Mesendoderm (in vitro differentiated cells): Measurements from ENCODE around the gene OTUB1.

Experiments used
- DNase-seq: peaks from one replicate; pipeline ENCODE4 v3.0.0; 2013
- H2AK5ac ChIP-seq: 2 replicates; pipeline ENCODE4 v1.6.1; 2013; ENCODE audit warnings: low read length, inconsistent platforms
- H2BK120ac ChIP-seq: 2 replicates; pipeline ENCODE4 v1.6.1; 2013; ENCODE audit warnings: low read depth, mild to moderate bottlenecking, low read length, moderate library complexity, mixed read lengths
- H2BK15ac ChIP-seq: replicated peaks from 2 replicates; pipeline ENCODE4 v1.6.1; 2013; ENCODE audit warnings: low read depth, mild to moderate bottlenecking, moderate library complexity
- H2BK5ac ChIP-seq: 2 replicates; pipeline ENCODE4 v1.6.1; 2013; ENCODE audit warnings: low read length, inconsistent platforms
- H3K18ac ChIP-seq: 2 replicates; pipeline ENCODE4 v1.6.1; 2013; ENCODE audit warnings: mild to moderate bottlenecking, low read length, mixed read lengths
- H3K23ac ChIP-seq: one replicate; pipeline ENCODE4 v1.6.1; 2013; ENCODE audit warnings: low read length
- H3K27ac ChIP-seq: 2 replicates; pipeline ENCODE4 v1.5.1; 2013; ENCODE audit warnings: low read depth, mild to moderate bottlenecking, inconsistent platforms, low read length, moderate library complexity
- H3K27me3 ChIP-seq: 2 replicates; pipeline ENCODE4 v1.6.1; 2013; ENCODE audit warnings: low read length, control low read depth, mild to moderate bottlenecking, inconsistent platforms; ENCODE audit not compliant: insufficient read depth, poor library complexity
- H3K36me3 ChIP-seq: 2 replicates; pipeline ENCODE4 v1.6.1; 2013; ENCODE audit warnings: low read length, inconsistent platforms; ENCODE audit not compliant: control insufficient read depth, insufficient read depth
- H3K4ac ChIP-seq: one replicate; pipeline ENCODE4 v1.6.1; 2013; ENCODE audit warnings: low read depth, mild to moderate bottlenecking, low read length, moderate library complexity
- H3K4me1 ChIP-seq: 2 replicates; pipeline ENCODE4 v1.6.1; 2013; ENCODE audit warnings: low read depth, low read length, inconsistent platforms; ENCODE audit not compliant: control insufficient read depth
- H3K4me2 ChIP-seq: 2 replicates; pipeline ENCODE4 v1.6.1; 2013; ENCODE audit warnings: low read length
- H3K4me3 ChIP-seq: 2 replicates; pipeline ENCODE4 v1.5.1; 2013; ENCODE audit warnings: mild to moderate bottlenecking, low read length
- H3K56ac ChIP-seq: one replicate; pipeline ENCODE4 v1.6.1; 2013; ENCODE audit warnings: low read length
- H3K79me1 ChIP-seq: 2 replicates; pipeline ENCODE4 v1.6.1; 2013; ENCODE audit warnings: low read length, inconsistent platforms
- H3K79me2 ChIP-seq: 2 replicates; pipeline ENCODE4 v1.6.1; 2013; ENCODE audit warnings: mild to moderate bottlenecking, low read length; ENCODE audit not compliant: control insufficient read depth, insufficient read depth
- H3K9ac ChIP-seq: 2 replicates; pipeline ENCODE4 v1.6.1; 2013; ENCODE audit warnings: low read length, inconsistent platforms
- H4K5ac ChIP-seq: one replicate; pipeline ENCODE4 v1.6.1; 2013; ENCODE audit warnings: low read length
- H4K8ac ChIP-seq: one replicate; pipeline ENCODE4 v1.6.1; 2013; ENCODE audit warnings: low read depth, mild to moderate bottlenecking, control low read depth, low read length, moderate library complexity
- WGBS: extraction: QIAGEN DNeasy Blood & Tissue Kit; methylation state at CpG from one replicate; pipeline ENCODE4 v1.1.7; 2013; ENCODE audit warnings: low lambda C conversion rate, missing lambda C conversion rate; ENCODE audit not compliant: insufficient coverage; ENCODE audit errors: extremely low coverage; 5-methylcytosine and 5-hydroxymethylcytosine counted together

The OTUB1 gene

DNA sequence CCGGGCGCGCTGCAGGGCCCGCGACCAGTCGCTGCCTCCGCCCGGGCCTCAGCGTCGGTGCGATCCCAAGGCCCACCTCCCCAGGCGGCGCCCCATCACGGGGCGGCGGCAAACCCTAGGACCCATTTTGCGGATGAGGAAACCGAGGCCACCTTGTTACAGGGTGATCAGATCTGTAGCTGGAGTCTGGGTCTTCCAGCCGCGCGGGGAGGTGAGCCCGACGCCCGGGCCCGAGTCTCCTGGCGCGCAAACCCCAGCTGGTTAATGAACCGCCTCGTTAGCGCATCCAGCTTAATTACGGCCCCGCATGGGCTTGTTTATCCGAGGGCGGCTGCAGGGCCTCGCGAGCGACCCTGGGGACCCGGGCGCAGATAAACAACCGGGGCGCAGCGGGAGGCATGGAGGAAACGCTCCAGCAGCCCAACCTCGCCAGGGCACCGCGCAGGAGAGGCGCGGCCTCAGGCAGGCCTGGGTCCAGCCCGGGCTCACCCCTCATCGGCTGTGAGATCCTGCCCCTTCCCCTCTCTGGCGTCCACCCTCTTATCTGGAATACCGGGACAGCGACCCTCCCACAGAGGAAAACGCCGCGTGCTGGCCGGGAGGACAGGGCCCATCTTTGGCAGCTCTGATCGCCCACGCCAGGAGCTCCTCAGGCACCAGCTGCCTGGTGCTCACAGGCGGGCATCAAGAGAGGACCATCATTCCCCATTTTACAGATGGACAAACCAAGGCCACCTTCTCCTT lies 14.7 kb downstream of the OTUB1 start:
- Histone ChIP-seq H3K4ac (no peak overlapping the region), H4K8ac (no peak overlapping the region), H2BK120ac (no peak overlapping the region), H3K27ac (no peak overlapping the region), H3K4me2 (peak overlapping the region; percentile 40), H4K5ac (no peak overlapping the region), H3K23ac (no peak overlapping the region), H3K79me2 (no peaks in the 10 kb centered on the region), H2AK5ac (no peak overlapping the region), H3K18ac (no peak overlapping the region), H3K4me1 (peaks cover 2% of the 10 kb centered on the region), H3K9ac (no peak overlapping the region), H2BK5ac (no peak overlapping the region), H2BK15ac (no peak overlapping the region), H3K4me3 (no peak overlapping the region), H3K36me3 (peaks cover 8% of the 10 kb centered on the region), H3K56ac (peak overlapping the region; percentile 64), H3K27me3 (peaks cover 1% of the 10 kb centered on the region), H3K79me1 (no peaks in the 10 kb centered on the region)
- no CpG with 5 or more reads among the region's 60 CpGs for WGBS
- no peak for DNase-seq

DNA sequence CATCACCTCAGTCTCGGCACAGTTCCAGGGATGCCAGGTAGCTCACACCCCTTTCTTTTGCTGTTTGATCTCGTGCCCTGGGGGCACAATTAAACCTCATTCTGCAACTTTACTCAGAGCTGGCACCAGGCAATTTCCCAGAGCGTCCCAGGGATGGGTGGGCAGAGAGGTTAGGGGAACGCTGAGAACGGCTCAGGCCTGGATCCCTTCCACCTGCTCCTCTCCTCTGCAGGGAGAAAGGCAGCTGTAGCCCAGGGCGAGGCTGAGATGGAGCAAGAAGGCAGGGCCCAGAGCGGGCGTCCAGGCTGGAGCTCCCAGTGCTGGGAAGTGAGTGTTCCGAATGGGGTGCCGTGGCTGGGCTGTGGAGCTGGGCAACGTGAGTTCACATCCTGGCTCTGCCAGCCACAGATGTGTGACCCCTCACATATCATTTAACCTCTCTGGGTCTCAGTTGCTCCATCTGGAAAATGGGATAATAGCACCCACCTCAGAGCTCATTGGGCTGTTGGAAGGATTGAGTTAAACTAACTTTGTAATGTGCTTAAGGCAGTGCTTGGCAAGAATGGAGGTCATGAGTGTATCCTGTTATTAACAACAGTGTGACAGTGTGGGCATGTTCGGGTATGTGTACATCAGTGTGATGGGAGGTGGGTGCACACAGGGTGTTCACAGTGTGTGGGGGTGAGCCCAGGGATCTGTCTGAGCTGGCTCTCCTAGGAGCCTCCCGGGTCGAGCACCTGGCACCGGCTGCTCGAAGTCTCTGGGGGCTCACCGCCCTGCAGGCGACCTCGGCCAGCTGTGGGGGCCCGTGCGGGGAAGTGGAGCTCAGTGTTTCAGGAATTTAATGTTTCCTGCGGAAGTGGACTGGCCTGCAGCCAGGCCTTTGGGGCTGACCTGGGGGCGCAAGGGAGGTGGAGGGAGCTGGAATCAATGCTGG lies 15.5 kb downstream of the OTUB1 start:
- Histone ChIP-seq H3K27me3 (peaks cover 9% of the 10 kb centered on the region), H2BK120ac (no peak overlapping the region), H3K23ac (no peak overlapping the region), H4K8ac (no peak overlapping the region), H3K4me2 (no peak overlapping the region), H3K36me3 (peaks cover 6% of the 10 kb centered on the region), H3K4ac (no peak overlapping the region), H3K27ac (no peak overlapping the region), H3K56ac (no peak overlapping the region), H2BK15ac (no peak overlapping the region), H3K9ac (no peak overlapping the region), H2BK5ac (no peak overlapping the region), H4K5ac (no peak overlapping the region), H3K4me3 (no peak overlapping the region), H3K18ac (no peak overlapping the region), H3K79me1 (no peaks in the 10 kb centered on the region), H3K79me2 (no peaks in the 10 kb centered on the region), H2AK5ac (no peak overlapping the region), H3K4me1 (peaks cover 2% of the 10 kb centered on the region)
- no peak for DNase-seq
- WGBS = no CpG with 5 or more reads among the region's 23 CpGs

DNA sequence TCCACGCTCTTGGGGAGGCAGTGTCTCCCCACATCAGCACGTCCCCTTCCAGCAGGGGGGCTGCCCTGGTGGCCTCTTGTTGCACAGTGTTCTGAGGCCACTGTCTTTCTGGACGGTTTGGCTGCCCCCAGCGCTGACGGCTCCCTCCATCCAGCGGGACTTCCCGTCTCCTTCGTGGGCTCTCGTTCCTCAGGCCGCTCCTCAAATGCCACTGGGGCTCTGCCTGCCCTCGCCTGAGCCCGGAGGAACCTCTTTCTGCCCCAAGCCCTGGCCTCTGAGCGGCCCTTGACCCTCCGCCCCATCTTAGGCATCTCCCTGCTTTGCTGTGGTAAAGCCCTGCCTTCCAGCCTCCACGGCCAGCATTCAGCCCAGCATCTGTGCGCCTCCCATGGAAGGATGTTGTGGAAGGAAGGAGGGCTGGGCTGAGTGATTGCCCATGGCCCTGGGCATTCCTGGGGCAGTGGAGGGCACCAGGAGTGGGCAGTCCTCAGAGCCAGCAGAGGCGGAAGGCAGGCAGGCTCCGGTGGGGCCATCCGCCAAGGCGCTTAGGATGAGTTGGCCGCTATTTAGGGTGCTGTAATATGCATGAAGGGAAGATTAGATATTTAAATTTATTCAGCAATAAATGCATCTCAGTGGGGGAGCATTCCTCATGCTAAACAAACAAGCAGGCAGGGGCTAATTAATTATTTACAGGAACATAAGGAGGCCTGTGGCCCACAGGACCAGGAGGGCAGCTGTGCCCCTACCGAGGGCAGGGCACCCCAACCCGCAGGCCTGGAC lies 17.8 kb downstream of the OTUB1 start:
- Histone ChIP-seq H3K79me2 (no peaks in the 10 kb centered on the region), H3K36me3 (no peaks in the 10 kb centered on the region), H4K8ac (no peak overlapping the region), H3K27me3 (peaks cover 15% of the 10 kb centered on the region), H3K4me2 (no peak overlapping the region), H2BK5ac (no peak overlapping the region), H3K56ac (no peak overlapping the region), H3K27ac (no peak overlapping the region), H4K5ac (no peak overlapping the region), H3K9ac (no peak overlapping the region), H3K79me1 (no peaks in the 10 kb centered on the region), H3K23ac (no peak overlapping the region), H3K4me1 (no peaks in the 10 kb centered on the region), H3K4me3 (no peak overlapping the region), H2BK120ac (no peak overlapping the region), H3K4ac (no peak overlapping the region), H3K18ac (no peak overlapping the region), H2AK5ac (no peak overlapping the region), H2BK15ac (no peak overlapping the region)
- DNase-seq = no peak
- WGBS = no CpG with 5 or more reads among the region's 23 CpGs

DNA sequence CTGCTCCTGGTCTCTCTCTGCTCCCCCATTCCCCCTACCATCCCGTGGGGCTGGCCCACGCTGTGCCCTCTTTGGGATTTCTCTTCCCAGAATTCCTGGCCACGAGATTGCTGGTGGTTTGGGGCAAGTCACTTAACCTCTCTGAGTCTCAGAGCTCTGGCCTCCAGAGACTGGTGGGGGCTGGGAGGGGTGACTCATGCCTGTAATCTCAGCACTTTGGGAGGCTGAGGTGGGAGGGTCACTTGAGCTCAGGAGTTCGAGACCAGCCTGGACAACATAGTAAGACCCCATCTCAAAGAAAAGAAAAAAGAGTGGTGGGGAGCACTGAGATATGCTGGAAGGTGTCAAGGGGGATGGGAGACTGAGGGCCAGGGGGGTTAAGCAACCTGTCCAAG lies 18.3 kb downstream of the OTUB1 start:
- Histone ChIP-seq H3K79me2 (no peaks in the 10 kb centered on the region), H3K27me3 (peaks cover 15% of the 10 kb centered on the region), H4K8ac (no peak overlapping the region), H3K79me1 (no peaks in the 10 kb centered on the region), H3K23ac (no peak overlapping the region), H3K9ac (no peak overlapping the region), H3K4me3 (no peak overlapping the region), H3K18ac (no peak overlapping the region), H4K5ac (no peak overlapping the region), H3K4me1 (no peaks in the 10 kb centered on the region), H3K4me2 (no peak overlapping the region), H2BK120ac (no peak overlapping the region), H2BK5ac (no peak overlapping the region), H3K56ac (no peak overlapping the region), H2AK5ac (no peak overlapping the region), H3K27ac (no peak overlapping the region), H3K36me3 (no peaks in the 10 kb centered on the region), H3K4ac (no peak overlapping the region), H2BK15ac (no peak overlapping the region)
- WGBS = no CpG with 5 or more reads among the region's 4 CpGs
- no peak for DNase-seq

DNA sequence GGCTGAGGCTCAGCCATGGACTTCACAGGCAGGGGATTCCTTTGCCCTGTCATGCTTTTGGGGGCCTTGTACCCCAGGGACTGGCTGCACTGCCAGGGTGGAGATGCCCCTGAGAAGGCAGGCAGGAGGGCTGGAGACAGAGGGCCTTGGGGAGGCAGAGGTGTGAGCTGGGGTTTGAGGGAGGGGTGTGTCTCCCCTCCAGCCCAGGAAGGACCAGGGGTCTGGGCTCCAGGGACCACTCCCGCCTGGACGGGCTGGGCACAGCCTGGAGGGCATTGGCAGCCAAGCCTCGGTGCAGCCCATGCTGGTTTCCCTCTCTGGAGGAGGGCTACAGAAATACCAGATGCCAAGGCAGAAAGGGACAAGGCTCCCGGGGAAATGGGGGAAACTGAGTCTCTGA lies 19.5 kb downstream of the OTUB1 start:
- H3K56ac ChIP-seq = no peak overlapping the region
- H4K5ac ChIP-seq = no peak overlapping the region
- H3K23ac ChIP-seq = no peak overlapping the region
- H3K79me1 ChIP-seq = no peaks in the 10 kb centered on the region
- no peak overlapping the region for H3K4ac ChIP-seq
- no peak overlapping the region for H2BK5ac ChIP-seq
- no peak overlapping the region for H3K4me3 ChIP-seq
- no peak overlapping the region for H2AK5ac ChIP-seq
- no peaks in the 10 kb centered on the region for H3K4me1 ChIP-seq
- no peak overlapping the region for H2BK120ac ChIP-seq
- H3K27me3 ChIP-seq = peaks cover 15% of the 10 kb centered on the region
- H3K18ac ChIP-seq = no peak overlapping the region
- no peak overlapping the region for H3K9ac ChIP-seq
- no peaks in the 10 kb centered on the region for H3K36me3 ChIP-seq
- DNase-seq = no peak
- no peak overlapping the region for H2BK15ac ChIP-seq
- WGBS = no CpG with 5 or more reads among the region's 4 CpGs
- H3K79me2 ChIP-seq = no peaks in the 10 kb centered on the region
- no peak overlapping the region for H4K8ac ChIP-seq
- no peak overlapping the region for H3K4me2 ChIP-seq
- H3K27ac ChIP-seq = no peak overlapping the region
